ENCODE measurements around the gene HES3.

The HES3 gene

GRCh38 chr1:6271554-6271953, 27.6 kb downstream of the HES3 start:
- H3K4me3 ChIP-seq (ENCODE audit: low read depth in 1 of 2, low read length in 2 of 2) = no peak overlapping the region
- H3K9me3 ChIP-seq (ENCODE audit: control insufficient read depth in 1 of 2, low read length in 2 of 2) = no peaks in the 10 kb centered on the region
- H3K36me3 ChIP-seq (ENCODE audit: control insufficient read depth in 1 of 2, insufficient read depth in 2 of 2, low read length in 2 of 2) = peaks cover 2 to 4% of the 10 kb centered on the region in 2 donors
- H3K9ac ChIP-seq (ENCODE audit: low read depth in 1 of 2, low read length in 2 of 2) = peak overlapping the region; percentile 5 to 38
- no peaks in the 10 kb centered on the region for H3K27me3 ChIP-seq (ENCODE audit: control insufficient read depth in 1 of 2, insufficient read depth in 2 of 2, low read length in 2 of 2)
- H3K27ac ChIP-seq (ENCODE audit: low read depth, low read length) = peak overlapping the region; percentile 13
- peaks cover 38% of the 10 kb centered on the region in 2 donors for H3K4me1 ChIP-seq (ENCODE audit: control insufficient read depth in 1 of 2, insufficient read depth in 2 of 2, low read length in 2 of 2)

- peaks cover 38% of the 10 kb centered on the region in 2 donors for H3K4me1 ChIP-seq (ENCODE audit: control insufficient read depth in 1 of 2, insufficient read depth in 2 of 2, low read length in 2 of 2)
- H3K4me3 ChIP-seq (ENCODE audit: low read depth in 1 of 2, low read length in 2 of 2) = no peak overlapping the region
- no peaks in the 10 kb centered on the region for H3K27me3 ChIP-seq (ENCODE audit: control insufficient read depth in 1 of 2, insufficient read depth in 2 of 2, low read length in 2 of 2)
- peak overlapping the region in 1 of 2 donors; percentile 35 for H3K9ac ChIP-seq (ENCODE audit: low read depth in 1 of 2, low read length in 2 of 2)
- no peaks in the 10 kb centered on the region for H3K9me3 ChIP-seq (ENCODE audit: control insufficient read depth in 1 of 2, low read length in 2 of 2)
- peaks cover 2 to 4% of the 10 kb centered on the region in 2 donors for H3K36me3 ChIP-seq (ENCODE audit: control insufficient read depth in 1 of 2, insufficient read depth in 2 of 2, low read length in 2 of 2)
- H3K27ac ChIP-seq (ENCODE audit: low read depth, low read length) = no peak overlapping the region
Observed at GRCh38 chr1:6272452-6272851, 28.5 kb downstream of the HES3 start.

- Histone ChIP-seq H3K36me3 (ENCODE audit: control insufficient read depth in 1 of 2, insufficient read depth in 2 of 2, low read length in 2 of 2) (peaks cover 2 to 4% of the 10 kb centered on the region in 2 donors), H3K27me3 (ENCODE audit: control insufficient read depth in 1 of 2, insufficient read depth in 2 of 2, low read length in 2 of 2) (no peaks in the 10 kb centered on the region), H3K4me1 (ENCODE audit: control insufficient read depth in 1 of 2, insufficient read depth in 2 of 2, low read length in 2 of 2) (peaks cover 38% of the 10 kb centered on the region in 2 donors), H3K4me3 (ENCODE audit: low read depth in 1 of 2, low read length in 2 of 2) (no peak overlapping the region), H3K27ac (ENCODE audit: low read depth, low read length) (no peak overlapping the region), H3K9me3 (ENCODE audit: control insufficient read depth in 1 of 2, low read length in 2 of 2) (no peaks in the 10 kb centered on the region), H3K9ac (ENCODE audit: low read depth in 1 of 2, low read length in 2 of 2) (peak overlapping the region; percentile 35 to 38)
Observed at GRCh38 chr1:6272868-6273267, 28.9 kb downstream of the HES3 start.

GRCh38 chr1:6273380-6273891, 29.5 kb downstream of the HES3 start:
- no peaks in the 10 kb centered on the region for H3K9me3 ChIP-seq (ENCODE audit: control insufficient read depth in 1 of 2, low read length in 2 of 2)
- H3K27ac ChIP-seq (ENCODE audit: low read depth, low read length) = no peak overlapping the region
- peaks cover 2 to 4% of the 10 kb centered on the region in 2 donors for H3K36me3 ChIP-seq (ENCODE audit: control insufficient read depth in 1 of 2, insufficient read depth in 2 of 2, low read length in 2 of 2)
- H3K9ac ChIP-seq (ENCODE audit: low read depth in 1 of 2, low read length in 2 of 2) = peak overlapping the region; percentile 35 to 38
- H3K4me1 ChIP-seq (ENCODE audit: control insufficient read depth in 1 of 2, insufficient read depth in 2 of 2, low read length in 2 of 2) = peaks cover 38% of the 10 kb centered on the region in 2 donors
- no peak overlapping the region for H3K4me3 ChIP-seq (ENCODE audit: low read depth in 1 of 2, low read length in 2 of 2)
- no peaks in the 10 kb centered on the region for H3K27me3 ChIP-seq (ENCODE audit: control insufficient read depth in 1 of 2, insufficient read depth in 2 of 2, low read length in 2 of 2)

GRCh38 chr1:6274102-6274501, 30.1 kb downstream of the HES3 start:
- peak overlapping the region; percentile 39 for H3K27ac ChIP-seq (ENCODE audit: low read depth, low read length)

GRCh38 chr1:6274622-6275139, 30.7 kb downstream of the HES3 start:
- Histone ChIP-seq H3K4me1 (ENCODE audit: control insufficient read depth in 1 of 2, insufficient read depth in 2 of 2, low read length in 2 of 2) (peaks cover 38 to 41% of the 10 kb centered on the region in 2 donors), H3K27me3 (ENCODE audit: control insufficient read depth in 1 of 2, insufficient read depth in 2 of 2, low read length in 2 of 2) (no peaks in the 10 kb centered on the region), H3K36me3 (ENCODE audit: control insufficient read depth in 1 of 2, insufficient read depth in 2 of 2, low read length in 2 of 2) (peaks cover 4 to 8% of the 10 kb centered on the region in 2 donors), H3K4me3 (ENCODE audit: low read depth in 1 of 2, low read length in 2 of 2) (no peak overlapping the region), H3K9me3 (ENCODE audit: control insufficient read depth in 1 of 2, low read length in 2 of 2) (no peaks in the 10 kb centered on the region), H3K27ac (ENCODE audit: low read depth, low read length) (no peak overlapping the region), H3K9ac (ENCODE audit: low read depth in 1 of 2, low read length in 2 of 2) (no peak overlapping the region)

More at GRCh38 chr1:6274102-6274501, 30.1 kb downstream of the HES3 start:
- H3K36me3 ChIP-seq (ENCODE audit: control insufficient read depth in 1 of 2, insufficient read depth in 2 of 2, low read length in 2 of 2) = peaks cover 4 to 5% of the 10 kb centered on the region in 2 donors
- no peak overlapping the region for H3K4me3 ChIP-seq (ENCODE audit: low read depth in 1 of 2, low read length in 2 of 2)
- H3K4me1 ChIP-seq (ENCODE audit: control insufficient read depth in 1 of 2, insufficient read depth in 2 of 2, low read length in 2 of 2) = peaks cover 38 to 40% of the 10 kb centered on the region in 2 donors
- no peaks in the 10 kb centered on the region for H3K27me3 ChIP-seq (ENCODE audit: control insufficient read depth in 1 of 2, insufficient read depth in 2 of 2, low read length in 2 of 2)
- H3K9ac ChIP-seq (ENCODE audit: low read depth in 1 of 2, low read length in 2 of 2) = no peak overlapping the region
- H3K9me3 ChIP-seq (ENCODE audit: control insufficient read depth in 1 of 2, low read length in 2 of 2) = no peaks in the 10 kb centered on the region

- Histone ChIP-seq H3K36me3 (ENCODE audit: control insufficient read depth in 1 of 2, insufficient read depth in 2 of 2, low read length in 2 of 2) (peaks cover 4 to 10% of the 10 kb centered on the region in 2 donors), H3K4me1 (ENCODE audit: control insufficient read depth in 1 of 2, insufficient read depth in 2 of 2, low read length in 2 of 2) (peaks cover 30 to 31% of the 10 kb centered on the region in 2 donors), H3K4me3 (ENCODE audit: low read depth in 1 of 2, low read length in 2 of 2) (no peak overlapping the region), H3K27ac (ENCODE audit: low read depth, low read length) (no peak overlapping the region), H3K9me3 (ENCODE audit: control insufficient read depth in 1 of 2, low read length in 2 of 2) (no peaks in the 10 kb centered on the region), H3K27me3 (ENCODE audit: control insufficient read depth in 1 of 2, insufficient read depth in 2 of 2, low read length in 2 of 2) (no peaks in the 10 kb centered on the region), H3K9ac (ENCODE audit: low read depth in 1 of 2, low read length in 2 of 2) (no peak overlapping the region)
Observed at GRCh38 chr1:6275826-6276782, 32.1 kb downstream of the HES3 start.

- no peaks in the 10 kb centered on the region for H3K27me3 ChIP-seq (ENCODE audit: control insufficient read depth in 1 of 2, insufficient read depth in 2 of 2, low read length in 2 of 2)
- H3K27ac ChIP-seq (ENCODE audit: low read depth, low read length) = no peak overlapping the region
- H3K4me3 ChIP-seq (ENCODE audit: low read depth in 1 of 2, low read length in 2 of 2) = no peak overlapping the region
- H3K9me3 ChIP-seq (ENCODE audit: control insufficient read depth in 1 of 2, low read length in 2 of 2) = no peaks in the 10 kb centered on the region
- no peak overlapping the region for H3K9ac ChIP-seq (ENCODE audit: low read depth in 1 of 2, low read length in 2 of 2)
- peaks cover 4 to 10% of the 10 kb centered on the region in 2 donors for H3K36me3 ChIP-seq (ENCODE audit: control insufficient read depth in 1 of 2, insufficient read depth in 2 of 2, low read length in 2 of 2)
- H3K4me1 ChIP-seq (ENCODE audit: control insufficient read depth in 1 of 2, insufficient read depth in 2 of 2, low read length in 2 of 2) = peaks cover 29 to 31% of the 10 kb centered on the region in 2 donors
Observed at GRCh38 chr1:6276811-6277555, 33.0 kb downstream of the HES3 start.

- H3K4me1 ChIP-seq (ENCODE audit: control insufficient read depth in 1 of 2, insufficient read depth in 2 of 2, low read length in 2 of 2) = peaks cover 29 to 32% of the 10 kb centered on the region in 2 donors
- no peak overlapping the region for H3K27ac ChIP-seq (ENCODE audit: low read depth, low read length)
- H3K9me3 ChIP-seq (ENCODE audit: control insufficient read depth in 1 of 2, low read length in 2 of 2) = no peaks in the 10 kb centered on the region
- no peak overlapping the region for H3K4me3 ChIP-seq (ENCODE audit: low read depth in 1 of 2, low read length in 2 of 2)
- H3K9ac ChIP-seq (ENCODE audit: low read depth in 1 of 2, low read length in 2 of 2) = no peak overlapping the region
- H3K27me3 ChIP-seq (ENCODE audit: control insufficient read depth in 1 of 2, insufficient read depth in 2 of 2, low read length in 2 of 2) = no peaks in the 10 kb centered on the region
- peaks cover 4 to 10% of the 10 kb centered on the region in 2 donors for H3K36me3 ChIP-seq (ENCODE audit: control insufficient read depth in 1 of 2, insufficient read depth in 2 of 2, low read length in 2 of 2)
Observed at GRCh38 chr1:6278263-6278662, 34.3 kb downstream of the HES3 start.

All from duodenal mucosa (tissue), 2 donors.